Fibroblast of pulmonary artery (primary cell): ENCODE data around the gene PFKL.
"Not testable (repeated sequence)": the region's sequence is repeated elsewhere in the genome, so short reads cannot be mapped to it uniquely, and the experiment has no call there.

Experiments used
- DNase-seq: peaks from one replicate; pipeline ENCODE4 v3.0.0-alpha.2; 2010; ENCODE audit warnings: low read depth
- H3K4me3 ChIP-seq: replicated peaks from 2 replicates; pipeline ENCODE4 v1.5.1; 2011; ENCODE audit warnings: low read depth, mild to moderate bottlenecking, control low read depth, low read length, moderate library complexity
- TF ChIP-seq, protein P1 (sequence below): IDR thresholded peaks from 2 replicates; pipeline ENCODE4 v1.5.1; 2011; ENCODE audit warnings: mild to moderate bottlenecking, control low read depth, low read length, inconsistent platforms; ENCODE audit errors: missing control alignments

The PFKL gene

DNA sequence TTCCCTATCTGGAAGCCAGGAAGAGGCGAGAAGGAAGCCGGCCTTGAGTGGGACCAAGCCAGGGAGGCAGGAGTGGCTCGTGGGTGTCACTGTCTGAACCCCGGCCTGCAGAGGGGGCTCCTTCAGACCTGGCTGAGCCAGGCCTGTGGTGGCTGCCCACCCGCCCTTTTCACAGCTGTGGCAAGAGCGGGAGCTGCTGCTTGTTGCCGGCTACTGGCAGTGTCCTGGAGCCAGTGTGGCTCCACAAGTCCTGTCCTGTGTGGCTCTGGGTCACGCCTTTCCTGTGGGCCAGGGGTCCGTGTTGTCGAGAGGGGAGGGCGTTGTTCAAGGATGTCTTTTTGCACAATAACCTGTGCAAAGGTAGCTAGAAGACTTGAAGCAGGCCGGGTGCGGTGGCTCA is 1.3 kb downstream of the PFKL start:
- TF ChIP-seq, protein P1, sequence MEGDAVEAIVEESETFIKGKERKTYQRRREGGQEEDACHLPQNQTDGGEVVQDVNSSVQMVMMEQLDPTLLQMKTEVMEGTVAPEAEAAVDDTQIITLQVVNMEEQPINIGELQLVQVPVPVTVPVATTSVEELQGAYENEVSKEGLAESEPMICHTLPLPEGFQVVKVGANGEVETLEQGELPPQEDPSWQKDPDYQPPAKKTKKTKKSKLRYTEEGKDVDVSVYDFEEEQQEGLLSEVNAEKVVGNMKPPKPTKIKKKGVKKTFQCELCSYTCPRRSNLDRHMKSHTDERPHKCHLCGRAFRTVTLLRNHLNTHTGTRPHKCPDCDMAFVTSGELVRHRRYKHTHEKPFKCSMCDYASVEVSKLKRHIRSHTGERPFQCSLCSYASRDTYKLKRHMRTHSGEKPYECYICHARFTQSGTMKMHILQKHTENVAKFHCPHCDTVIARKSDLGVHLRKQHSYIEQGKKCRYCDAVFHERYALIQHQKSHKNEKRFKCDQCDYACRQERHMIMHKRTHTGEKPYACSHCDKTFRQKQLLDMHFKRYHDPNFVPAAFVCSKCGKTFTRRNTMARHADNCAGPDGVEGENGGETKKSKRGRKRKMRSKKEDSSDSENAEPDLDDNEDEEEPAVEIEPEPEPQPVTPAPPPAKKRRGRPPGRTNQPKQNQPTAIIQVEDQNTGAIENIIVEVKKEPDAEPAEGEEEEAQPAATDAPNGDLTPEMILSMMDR: no peak
- DNase-seq: no peak
- peak overlapping the region; percentile 71 for H3K4me3 ChIP-seq

DNA sequence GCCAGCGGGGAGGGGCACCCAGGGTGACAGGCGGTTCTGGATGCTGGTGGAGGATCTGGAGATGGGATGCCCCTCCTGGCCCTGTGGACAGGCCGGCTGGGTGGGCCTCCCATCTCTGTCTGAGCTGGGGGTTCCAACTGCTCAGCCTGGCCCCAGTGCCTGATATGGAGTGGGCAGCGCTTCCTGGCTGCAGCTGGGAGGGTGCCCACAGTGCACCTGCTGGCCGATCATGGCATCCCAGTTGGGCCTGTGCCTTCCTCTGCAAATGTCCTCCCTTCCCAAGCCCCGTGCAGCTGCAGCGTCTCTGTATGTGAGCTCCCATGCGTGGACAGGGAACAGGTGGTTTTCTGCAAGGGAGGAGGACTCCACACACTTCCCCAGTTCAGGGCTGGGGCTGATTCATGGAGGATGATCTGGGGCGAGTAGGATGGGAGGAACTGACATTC is 2.1 kb downstream of the PFKL start:
- no peak for DNase-seq
- no peak overlapping the region for H3K4me3 ChIP-seq
- TF ChIP-seq, protein P1: no peak

DNA sequence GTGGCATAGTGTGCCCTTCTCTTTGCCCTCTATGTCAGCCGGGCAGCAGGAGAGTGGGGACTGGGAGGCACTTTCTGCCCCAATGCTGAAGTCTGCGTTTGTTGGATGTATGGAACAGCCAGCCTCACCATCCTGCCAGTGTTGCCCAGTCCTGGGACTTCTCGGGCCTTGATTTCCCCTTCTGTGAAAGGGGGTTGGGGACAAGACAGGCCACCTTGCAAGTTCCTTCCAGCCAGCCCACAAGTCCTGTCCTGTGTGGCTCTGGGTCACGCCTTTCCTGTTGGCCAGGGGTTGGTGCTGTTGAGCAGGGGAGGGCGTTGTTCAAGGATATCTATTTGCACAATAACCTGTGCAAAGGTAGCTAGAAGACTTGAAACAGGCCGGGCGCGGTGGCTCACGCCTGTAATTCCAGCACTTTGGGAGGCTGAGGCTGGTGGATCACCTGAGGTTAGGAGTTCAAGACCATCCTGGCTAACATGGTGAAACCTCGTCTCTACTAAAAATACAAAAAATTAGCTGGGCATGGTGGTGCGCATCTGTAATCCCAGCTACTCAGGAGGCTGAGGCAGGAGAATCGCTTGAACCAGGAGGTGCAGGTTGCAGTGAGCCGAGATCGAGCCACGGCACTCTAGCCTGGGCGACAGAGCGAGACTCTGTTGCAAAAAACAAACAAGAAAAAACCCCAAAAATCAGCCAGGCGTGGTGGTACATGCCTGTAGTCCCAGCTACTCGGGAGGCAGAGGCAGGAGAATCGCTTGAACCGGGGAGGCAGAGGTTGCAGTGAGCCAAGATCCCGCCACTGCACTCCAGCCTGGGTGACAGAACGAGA is 2.9 kb downstream of the PFKL start:
- DNase-seq, H3K4me3 ChIP-seq: not testable (repeated sequence)
- TF ChIP-seq, protein P1: peak; percentile 11

DNA sequence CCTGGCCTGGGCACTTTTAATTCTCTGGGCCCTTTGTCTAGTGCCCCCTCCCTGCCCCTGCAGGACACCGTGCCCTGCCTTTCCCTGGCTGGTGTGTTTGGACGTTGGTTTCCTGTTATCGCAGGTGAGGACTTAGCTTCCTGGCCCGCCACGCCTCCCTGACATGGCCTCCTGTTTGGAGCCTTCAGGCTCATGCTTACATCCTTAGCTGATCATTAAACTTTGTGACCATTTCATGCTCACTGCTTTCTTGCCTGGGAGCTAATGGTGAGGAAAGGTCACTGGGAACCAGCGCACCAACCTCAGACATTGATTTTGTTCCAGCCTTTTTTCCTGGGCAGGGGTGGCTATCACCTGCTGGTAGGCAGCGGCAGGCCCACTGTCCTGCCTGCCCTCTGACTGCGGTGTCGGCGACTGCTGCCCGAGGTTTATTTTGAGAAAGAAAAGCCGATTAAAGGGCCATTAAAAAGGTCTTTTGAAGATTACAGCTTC is 3.7 kb downstream of the PFKL start:
- DNase-seq: no peak
- H3K4me3 ChIP-seq: no peak overlapping the region
- TF ChIP-seq, protein P1: no peak

DNA sequence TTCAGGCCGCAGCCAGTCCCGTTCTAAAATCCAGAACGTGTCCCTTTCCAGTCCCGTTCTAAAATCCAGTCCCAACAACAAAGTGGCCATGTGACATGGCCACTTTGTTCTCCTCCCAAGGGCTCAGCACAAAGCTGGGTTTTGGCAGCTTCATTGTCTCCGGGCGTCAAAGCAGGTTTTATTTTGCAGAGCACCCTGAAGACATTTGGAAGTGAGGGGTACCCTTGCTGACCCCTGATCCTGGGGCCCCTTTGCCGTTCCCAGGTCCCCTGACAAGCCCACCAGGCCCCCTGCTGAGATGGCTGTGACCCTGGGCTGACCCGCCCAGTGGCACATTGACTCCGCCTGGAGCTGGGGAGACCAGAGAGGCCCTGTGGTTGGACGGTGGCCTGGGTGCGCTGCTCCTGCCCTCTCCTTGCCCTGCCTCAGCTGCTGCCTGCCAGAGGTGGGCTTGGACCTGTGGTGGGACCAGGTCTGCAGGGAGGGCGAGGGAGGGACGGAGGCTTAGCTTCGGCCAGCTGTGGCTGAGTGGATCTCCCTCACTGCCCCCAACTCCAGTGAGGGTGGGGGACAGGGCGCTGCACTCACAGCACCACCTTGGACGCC is 4.3 kb downstream of the PFKL start:
- TF ChIP-seq, protein P1: no peak
- H3K4me3 ChIP-seq: no peak overlapping the region
- DNase-seq: no peak

DNA sequence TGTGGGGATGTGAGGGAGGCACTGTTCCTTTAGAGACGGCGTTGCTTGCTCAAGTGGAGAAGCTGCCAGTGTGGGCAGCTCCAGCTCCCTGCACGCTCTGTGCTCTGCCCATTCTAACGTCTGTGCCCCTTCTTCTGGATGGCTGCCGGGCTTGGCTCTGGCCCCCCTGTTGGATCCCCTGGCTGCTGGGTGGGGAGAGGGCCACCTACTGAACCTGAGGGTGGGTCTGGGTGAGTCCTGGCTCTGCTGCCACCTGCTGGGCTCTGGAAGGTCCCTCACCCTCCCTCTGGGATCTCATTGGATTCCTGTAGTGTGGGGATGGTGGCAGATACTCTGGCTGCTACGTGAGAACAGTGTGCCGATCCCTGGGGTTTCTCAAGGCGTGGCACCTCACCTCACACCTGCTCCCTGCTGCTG is 5.0 kb downstream of the PFKL start:
- peak; percentile 55 for DNase-seq
- TF ChIP-seq, protein P1: peak; percentile 77

More for the DNA sequence above, 5.0 kb downstream of the PFKL start:
- H3K4me3 ChIP-seq: no peak overlapping the region
